Fibroblast of lung (primary cell): ENCODE data around the gene GGACT.

ENCODE experiments used
- EZH2 ChIP-seq: IDR thresholded peaks from 2 replicates; pipeline ENCODE4 v1.5.1; 2012; ENCODE audit warnings: low read length, control low read depth, mild to moderate bottlenecking; ENCODE audit errors: missing control alignments
- TF ChIP-seq, protein P1 (sequence below), 2 donors: IDR thresholded peaks in 1 of 2; conservative IDR thresholded peaks in 1 of 2; 1 replicate in 1 of 2; 2 replicates in 1 of 2; pipeline ENCODE4 v1.5.1; 2011 to 2012; ENCODE audit warnings: low read length in 2 of 2, control low read depth in 1 of 2, inconsistent platforms in 1 of 2, low read depth in 1 of 2, mild to moderate bottlenecking in 1 of 2

DNA sequence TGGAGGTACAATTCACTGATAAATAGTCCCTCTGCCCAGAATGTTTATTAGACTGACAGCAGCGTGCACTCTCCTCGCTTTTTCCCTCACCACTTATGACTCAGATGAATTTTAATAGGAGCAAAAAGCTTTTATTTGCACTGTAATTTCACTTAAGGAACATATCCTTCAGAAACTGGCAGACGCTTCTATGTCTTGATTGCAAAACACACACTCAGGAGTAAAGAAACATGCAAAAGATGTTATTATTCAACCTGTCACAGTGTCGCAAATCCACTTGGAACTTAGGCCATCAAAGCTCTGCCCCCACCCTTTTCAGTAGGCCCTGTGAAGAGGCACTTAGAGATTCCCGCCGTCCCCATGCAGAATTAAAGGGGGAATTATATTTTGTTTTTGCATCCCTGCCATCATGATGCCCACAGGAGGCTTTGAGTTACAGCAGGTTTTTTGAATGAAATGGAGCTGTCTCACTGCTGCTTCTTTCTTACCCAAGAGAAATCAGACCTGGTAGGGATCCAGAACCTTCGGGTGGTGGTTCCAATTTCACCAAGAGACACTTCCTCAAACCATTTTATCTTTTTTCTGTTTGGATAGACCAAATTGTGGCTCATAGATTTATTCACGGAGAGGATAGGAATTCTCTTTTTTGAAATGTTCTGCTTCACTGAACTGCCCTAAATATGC lies 74.5 kb downstream of the GGACT start:
- TF ChIP-seq, protein P1, sequence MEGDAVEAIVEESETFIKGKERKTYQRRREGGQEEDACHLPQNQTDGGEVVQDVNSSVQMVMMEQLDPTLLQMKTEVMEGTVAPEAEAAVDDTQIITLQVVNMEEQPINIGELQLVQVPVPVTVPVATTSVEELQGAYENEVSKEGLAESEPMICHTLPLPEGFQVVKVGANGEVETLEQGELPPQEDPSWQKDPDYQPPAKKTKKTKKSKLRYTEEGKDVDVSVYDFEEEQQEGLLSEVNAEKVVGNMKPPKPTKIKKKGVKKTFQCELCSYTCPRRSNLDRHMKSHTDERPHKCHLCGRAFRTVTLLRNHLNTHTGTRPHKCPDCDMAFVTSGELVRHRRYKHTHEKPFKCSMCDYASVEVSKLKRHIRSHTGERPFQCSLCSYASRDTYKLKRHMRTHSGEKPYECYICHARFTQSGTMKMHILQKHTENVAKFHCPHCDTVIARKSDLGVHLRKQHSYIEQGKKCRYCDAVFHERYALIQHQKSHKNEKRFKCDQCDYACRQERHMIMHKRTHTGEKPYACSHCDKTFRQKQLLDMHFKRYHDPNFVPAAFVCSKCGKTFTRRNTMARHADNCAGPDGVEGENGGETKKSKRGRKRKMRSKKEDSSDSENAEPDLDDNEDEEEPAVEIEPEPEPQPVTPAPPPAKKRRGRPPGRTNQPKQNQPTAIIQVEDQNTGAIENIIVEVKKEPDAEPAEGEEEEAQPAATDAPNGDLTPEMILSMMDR (conservative IDR thresholded peaks at IDR 0.05 in 1 of 2, IDR thresholded peaks at IDR 0.05 in 1 of 2; ENCODE audit: low read depth in 1 of 2, low read length in 2 of 2), result no peak
- no peak for TF ChIP-seq EZH2
